K562 (cell line): ENCODE measurements around the gene NUP153.

ENCODE experiments used
- CBFB ChIP-seq: sonication (generic); formaldehyde crosslinking; IDR thresholded peaks from 2 replicates; pipeline ENCODE4 v1.4.0; 2020; ENCODE audit warnings: mild to moderate bottlenecking, missing genetic modification reagents
- ZEB2 ChIP-seq: fragments of 450-650 bp; IDR thresholded peaks from 2 replicates; pipeline ENCODE4 v1.6.1; 2016

GRCh38 chr6:17588011-17588410 lies 118.7 kb downstream of the NUP153 start:
- TF ChIP-seq CBFB (CRISPR knock-in tag) = no peak
- no peak for TF ChIP-seq ZEB2
